NCI-H524 treated with DMSO at 0.1 percent for 48 hours (cell line): ENCODE measurements around the gene SORCS3.

ENCODE experiments used
- DNase-seq: peaks from one replicate; lab custom pipeline; 2025; lab: John Stamatoyannopoulos, UW

SORCS3 gene

DNA sequence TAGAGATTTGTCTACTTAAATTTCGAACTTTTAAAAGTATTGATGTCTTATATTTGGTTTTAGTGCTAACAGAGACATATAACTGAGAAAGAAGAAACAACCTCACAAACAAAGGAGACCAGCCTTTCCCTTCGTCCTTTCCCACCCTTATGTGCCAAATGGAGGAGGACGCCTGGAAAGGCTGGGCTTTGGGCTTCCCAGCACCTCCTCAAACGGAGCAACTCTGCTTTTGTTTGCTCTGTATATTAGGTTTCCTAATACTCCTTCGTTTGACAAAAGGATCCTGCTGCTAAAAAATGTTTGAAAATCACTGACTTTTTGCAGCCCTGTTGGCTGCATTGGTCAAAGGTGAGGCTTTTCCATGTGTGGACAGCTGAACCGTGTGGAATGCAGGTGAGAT is 471.8 kb downstream of the SORCS3 start:
- DNase-seq = no peak

DNA sequence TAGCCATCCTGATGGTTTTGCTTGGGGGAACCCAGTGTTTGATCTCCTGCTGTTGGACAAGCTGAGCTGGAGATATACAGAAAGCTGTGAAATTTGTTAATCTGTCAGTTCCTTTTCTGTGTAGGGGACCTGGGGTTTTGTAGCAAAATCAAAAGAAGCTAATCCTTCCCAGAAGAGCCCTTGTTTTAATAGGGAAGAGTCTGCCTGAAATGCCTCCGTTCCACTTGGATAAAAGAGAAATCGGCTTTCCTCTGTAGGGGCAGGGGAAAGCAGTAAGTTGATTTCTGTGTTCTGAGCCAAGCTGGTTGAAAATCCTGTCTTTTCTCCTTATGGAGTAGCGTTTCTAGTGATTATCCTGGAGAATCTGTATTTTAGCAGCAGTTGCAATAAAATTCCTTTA is 472.6 kb downstream of the SORCS3 start:
- DNase-seq = no peak

DNA sequence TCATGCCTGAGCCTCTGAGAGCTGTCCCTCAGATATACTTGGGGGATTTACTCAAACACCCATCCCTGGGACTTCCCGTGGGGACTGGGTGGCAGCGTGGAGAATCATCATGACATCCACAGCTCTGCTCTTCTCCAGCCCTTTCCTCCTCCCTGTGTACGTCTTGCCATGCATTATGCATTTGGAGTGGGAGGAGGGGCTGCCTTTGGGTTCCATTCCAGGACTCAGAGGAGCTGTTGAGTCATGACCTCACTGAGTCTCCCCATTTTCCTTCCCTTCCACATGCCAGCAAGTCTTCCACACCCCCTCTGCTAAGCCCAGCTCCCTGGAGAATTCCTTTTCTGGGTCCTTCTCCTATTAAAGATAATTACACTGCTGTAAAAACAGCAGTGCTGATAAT is 480.7 kb downstream of the SORCS3 start:
- no peak for DNase-seq

DNA sequence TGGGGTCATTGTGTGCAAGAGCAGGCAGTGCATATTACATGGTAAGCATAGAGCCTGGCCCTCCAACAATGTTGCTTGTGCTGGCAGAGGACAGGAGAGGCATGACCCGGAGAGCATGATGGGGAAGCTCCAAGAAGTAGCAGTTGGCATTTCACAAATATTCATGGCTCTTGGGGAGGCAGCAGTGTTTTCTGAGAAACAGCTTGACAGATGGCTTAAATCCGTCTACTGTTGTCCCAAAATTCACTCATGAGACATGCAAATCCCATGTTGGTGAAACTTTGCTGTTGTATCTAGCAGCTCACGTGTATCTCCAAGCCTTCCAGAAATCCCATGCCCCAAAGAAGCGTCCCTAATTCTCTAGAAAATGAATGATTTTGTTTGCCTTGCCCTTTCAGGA is 487.0 kb downstream of the SORCS3 start:
- DNase-seq = no peak

DNA sequence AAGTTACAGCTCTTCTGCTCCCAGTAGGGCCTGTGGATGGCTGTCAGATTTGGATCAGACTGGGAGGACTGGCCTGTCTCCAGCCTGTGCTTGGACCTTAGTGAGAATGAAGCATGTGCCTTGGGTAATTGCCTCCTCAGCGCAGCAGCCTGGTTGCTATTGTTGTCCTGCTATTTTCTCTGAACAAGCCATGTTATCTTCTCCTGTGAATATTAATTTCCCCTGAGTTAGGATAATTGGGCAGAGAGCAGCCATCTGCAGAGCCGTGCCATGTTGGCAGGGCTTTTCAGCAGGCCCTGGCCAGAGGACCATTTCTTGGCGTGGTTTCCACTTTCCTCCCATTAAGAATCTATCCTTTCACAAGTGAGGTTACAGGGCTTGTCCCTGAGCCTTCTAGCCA is 497.3 kb downstream of the SORCS3 start:
- no peak for DNase-seq

DNA sequence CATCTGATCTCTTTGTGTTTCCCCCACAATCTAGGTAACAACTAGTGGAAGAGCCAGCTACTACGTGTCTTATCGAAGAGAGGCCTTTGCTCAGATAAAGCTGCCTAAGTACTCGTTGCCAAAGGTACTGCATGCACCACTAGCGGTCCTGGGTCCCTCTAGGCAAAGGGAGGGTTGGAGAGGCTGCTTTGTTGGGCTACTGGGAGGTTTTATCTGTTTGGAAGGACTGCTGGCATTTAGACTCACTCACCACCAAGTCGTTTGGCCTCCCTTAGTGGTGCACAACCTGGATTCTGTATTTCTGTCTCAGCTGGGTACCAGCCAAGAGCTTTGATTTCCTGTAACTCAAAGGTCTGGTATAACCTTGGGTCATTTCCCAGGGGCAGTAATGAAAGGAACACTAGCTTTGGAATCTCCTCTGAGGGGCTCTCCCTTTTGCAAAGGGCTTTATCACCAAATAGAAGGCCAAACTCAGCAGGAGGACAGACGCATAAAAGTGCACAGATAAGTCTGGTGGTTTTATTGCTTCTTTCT is 498.3 kb downstream of the SORCS3 start:
- no peak for DNase-seq

DNA sequence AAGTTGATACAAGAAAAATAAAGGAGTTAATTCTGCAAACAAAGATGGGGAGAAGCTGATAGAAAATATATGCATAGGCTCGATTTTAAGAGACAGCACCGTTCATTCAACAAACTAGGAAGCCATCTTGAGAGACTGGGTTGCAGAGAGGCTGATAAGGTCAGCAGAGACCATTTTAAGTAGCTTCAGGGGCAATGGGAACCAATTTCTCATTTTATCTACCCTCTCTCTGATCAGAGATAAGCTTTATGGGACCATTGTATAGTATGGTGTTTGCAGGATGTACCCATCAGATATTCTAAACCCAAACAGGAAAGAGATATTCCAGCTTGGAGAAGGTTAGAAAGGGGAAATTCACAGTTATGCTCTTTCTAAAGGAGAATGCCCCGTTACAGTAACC is 499.5 kb downstream of the SORCS3 start:
- no peak for DNase-seq

DNA sequence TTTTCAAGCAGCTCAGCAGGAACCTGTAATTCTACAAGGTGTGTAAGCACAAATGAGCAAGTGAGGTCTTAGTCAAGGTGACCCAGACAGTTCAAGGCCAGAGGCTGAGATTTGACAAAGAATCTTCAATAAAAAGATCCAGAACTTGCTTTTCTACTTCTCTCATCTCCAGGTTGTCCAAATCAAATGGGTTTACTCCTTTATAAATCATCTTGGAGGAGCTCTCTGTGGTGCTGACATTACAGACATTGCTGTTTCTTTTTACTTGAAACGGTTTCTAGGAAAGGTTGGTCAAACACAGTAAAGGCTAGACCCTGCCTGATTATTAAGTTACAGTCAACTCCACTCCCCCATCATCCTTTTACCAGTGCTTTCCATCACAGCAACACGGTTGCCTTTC is 504.6 kb downstream of the SORCS3 start:
- no peak for DNase-seq

DNA sequence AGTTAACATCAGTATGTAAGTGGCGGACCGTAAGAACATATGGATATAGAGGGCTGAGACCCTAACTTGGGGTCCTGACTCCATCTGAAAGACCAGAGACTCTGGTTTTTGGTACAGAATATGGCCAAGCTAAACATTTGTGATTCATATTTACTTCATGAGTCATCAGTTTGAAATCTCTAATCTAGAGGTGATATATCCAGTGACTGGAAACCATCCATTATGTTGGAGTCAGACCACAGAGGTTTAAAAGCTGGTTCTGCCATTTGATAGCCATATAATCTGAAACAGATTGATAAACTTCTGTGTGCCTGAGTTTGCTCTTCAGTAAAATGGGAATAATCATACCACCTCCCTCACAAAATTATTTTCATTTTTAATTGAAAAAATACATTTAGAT is 505.3 kb downstream of the SORCS3 start:
- no peak for DNase-seq

DNA sequence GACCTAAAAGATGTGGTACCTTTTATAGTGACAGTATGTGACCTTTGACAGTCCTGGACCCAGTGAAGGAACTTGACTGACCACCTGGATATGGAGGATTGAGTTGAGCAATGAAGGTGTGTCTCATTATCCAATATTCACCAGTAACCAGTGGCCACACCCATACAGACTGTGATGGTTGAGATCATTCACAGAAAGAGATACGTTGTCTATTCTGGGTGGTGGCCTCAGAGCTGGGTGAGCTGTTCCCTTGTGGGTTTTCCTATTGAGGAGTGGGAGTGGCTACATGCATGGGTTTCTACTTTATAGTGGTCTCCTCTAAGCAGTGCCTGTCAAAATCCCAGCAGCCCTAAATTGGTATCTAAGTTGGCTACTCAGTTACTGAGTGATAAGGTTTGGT is 507.4 kb downstream of the SORCS3 start:
- no peak for DNase-seq

DNA sequence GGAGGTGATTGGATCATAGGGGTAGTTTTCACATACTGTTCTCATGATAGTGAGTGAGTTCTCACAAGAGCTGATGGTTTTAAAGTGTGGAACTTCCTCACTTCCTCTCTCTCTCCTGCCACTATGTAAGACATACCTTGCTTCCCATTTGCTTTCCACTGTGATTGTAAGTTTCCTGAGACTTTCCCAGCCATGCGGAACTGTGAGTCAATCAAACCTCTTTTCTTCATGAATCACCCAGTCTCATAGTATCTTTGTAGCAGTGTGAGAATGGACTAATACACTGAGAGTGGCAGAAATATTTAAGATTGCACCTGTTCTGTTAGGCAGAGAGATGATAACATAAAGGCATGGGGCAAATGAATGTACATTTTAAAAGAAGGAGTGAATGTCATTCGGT is 507.8 kb downstream of the SORCS3 start:
- DNase-seq = no peak

DNA sequence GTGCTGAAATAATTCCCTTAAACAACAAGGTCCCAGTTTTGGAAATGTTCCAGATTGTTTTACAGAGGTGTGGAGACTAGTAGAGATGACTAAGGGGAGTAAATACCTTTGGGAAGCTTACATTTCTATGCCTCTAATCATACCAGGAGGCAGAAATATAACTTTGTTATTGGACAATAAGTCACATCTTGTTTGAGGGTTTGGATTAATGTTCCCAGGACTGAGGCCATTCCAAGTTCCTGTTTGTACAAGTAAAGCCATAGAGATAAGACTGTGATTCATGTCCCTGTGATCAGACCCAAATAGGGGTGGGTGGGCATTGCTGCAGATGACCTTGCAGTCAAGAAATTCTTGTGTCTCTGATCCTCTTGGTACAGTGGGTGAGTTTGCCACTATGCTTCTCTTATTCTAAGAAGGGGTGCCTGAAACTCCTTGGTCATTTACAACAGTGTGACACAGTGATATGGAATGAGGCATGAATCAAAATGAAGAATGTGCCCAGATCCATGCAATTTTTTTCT is 508.3 kb downstream of the SORCS3 start:
- DNase-seq = no peak

DNA sequence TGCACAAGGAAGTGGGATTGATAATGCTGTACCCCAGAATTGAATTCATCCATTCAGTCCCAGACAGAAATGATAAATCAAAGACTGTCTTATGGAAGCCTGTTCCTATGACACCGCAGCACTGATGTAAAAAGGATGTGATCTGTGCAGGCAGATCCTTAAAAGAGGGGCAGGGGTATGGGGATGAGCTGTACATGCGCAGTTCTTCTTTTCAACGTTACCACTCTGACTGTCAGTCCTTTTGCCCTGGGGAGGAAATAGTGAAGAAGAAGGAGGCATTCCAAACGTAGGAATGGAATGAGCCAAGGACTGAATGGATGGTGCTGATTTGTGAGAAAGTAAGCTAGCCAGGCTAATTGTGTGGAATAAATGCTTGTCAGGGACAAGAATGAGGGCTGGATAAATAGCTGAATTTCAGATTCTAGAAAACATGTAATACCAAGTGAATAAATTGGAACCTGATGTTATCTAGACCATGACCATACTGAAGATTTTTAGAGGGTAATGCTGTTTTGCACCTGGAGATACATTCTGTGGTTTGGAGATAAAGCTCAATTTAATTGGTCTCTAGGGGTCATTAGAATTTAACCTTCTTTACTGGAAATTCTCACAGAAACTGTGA is 509.3 kb downstream of the SORCS3 start:
- no peak for DNase-seq

DNA sequence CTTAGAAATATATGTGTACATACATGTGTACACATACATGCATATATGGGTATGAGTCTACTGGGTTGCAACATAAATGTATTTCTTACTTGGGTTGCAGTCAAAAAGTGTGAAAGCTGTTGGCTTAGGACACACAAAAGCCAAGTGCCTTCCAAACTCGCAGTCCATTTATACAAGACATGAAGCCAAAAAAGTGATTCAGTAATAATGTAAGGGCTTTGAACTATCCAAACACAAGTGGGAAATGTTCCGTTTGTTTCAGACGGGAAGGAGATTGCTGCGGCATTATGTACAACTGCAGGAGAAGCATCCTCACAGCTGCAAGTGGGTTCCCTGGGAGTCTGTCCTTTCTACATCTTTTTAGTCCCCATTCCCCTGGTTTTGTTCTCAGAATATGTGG is 513.6 kb downstream of the SORCS3 start:
- no peak for DNase-seq

DNA sequence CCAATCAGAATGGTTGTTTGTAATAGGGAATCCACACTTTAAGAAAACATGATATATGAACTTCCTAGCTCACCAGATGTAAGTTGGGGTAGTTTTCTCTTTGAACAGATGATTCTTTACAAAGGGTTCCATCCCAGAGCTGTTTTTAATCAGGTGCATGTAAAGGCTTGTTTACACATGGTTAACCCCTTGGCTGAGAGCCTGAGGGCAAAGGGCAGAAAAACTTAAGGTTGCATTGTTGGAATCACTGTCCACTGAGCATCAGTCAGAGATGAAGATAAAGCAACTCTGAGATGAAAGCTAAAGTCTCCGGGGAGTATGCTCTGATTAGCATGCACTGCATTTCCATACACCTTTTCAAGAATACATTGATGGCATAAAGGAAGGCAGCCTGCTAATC is 518.2 kb downstream of the SORCS3 start:
- DNase-seq = no peak

DNA sequence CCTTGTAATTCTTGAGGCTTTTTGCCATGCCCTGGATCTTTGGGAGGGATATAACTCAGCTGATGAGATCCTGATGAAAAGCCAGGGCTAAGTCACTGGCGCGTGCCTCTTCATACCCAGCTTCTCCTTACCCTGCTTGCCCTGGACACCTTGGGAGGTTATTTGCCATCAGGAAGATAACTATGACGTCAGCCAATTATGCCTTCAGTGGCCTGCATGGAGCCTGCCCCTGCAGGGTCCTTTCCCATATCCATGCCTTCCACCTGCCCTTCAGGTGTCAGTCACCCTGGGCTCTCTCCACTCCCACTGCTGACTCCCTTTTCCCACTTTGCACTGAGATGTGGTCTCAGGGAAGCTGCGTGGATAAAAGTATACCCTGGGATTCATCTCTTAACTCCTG is 520.1 kb downstream of the SORCS3 start:
- DNase-seq = no peak

DNA sequence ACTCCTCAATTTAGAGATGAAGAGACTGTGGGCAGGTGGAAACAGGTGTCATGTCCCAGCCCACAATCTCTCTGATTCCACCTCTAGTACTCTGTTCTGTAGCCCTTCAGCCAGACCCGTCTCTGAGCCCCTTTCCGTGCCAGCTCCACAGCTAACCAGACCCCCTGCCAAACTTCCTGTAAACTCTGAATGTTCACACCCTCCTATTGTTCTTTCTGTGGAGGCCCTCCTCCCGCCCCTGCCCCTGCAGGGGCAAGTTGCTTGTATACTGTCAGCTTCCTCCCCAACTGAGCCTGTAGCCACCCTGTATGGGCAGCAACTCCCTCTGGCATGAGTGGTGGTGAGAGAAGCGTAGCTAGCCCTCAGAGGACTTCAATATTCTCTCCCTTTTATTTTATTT is 520.7 kb downstream of the SORCS3 start:
- DNase-seq = no peak

DNA sequence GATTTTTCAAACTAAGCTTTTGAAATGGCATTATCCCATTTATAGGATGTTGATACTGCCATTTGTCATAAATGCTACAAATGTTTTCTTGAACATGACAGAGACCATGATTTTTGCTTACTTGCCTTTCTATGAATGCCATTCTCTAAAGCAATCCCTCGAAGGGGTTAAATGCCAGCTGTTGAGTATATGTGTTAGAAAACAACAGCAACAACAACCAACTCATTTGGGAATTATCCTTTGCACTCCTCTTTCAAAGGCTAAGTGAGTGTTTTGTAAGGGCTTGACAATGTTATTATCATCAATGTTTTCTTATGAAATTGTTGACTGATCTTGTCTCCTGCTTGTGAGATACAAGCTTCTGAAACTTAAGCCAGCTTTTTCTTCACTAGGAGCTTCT is 529.4 kb downstream of the SORCS3 start:
- no peak for DNase-seq

DNA sequence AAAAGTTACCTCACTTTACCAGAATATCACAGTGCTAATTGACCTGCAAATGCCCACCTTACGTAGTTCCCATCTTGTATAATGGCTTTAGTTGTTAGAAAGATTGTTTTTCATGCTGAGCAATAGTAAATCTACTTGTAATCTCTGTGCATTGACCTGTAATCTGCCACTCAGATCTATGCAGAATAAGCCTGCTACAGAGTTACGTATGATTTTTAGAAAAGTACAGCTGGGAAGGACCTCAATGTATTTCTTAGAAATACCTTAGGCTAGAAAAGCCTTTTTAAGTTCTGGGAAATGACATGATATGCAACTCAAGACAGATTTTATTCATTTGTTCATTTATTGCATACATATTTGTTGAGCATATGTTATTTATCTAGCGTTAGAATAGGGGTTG is 530.9 kb downstream of the SORCS3 start:
- DNase-seq = no peak

DNA sequence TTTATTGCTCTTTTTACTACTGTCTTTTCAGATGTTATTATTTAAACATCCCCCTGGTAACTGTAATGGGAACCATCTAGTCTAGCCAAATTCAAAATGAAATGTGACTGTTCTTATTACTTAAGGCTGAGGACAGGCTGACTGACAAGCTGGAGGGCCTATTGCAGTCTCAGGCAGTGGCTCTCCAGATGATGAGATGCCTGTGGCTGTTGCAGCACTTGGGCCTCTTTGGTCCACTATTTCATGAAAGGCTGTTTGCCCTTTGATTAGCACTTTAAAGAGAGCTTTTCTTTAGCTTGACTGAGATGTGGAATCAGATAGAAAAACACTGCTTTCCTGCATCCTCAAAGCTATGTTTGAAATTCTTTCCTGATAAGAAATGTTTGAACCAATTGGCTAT is 540.5 kb downstream of the SORCS3 start:
- DNase-seq = no peak

DNA sequence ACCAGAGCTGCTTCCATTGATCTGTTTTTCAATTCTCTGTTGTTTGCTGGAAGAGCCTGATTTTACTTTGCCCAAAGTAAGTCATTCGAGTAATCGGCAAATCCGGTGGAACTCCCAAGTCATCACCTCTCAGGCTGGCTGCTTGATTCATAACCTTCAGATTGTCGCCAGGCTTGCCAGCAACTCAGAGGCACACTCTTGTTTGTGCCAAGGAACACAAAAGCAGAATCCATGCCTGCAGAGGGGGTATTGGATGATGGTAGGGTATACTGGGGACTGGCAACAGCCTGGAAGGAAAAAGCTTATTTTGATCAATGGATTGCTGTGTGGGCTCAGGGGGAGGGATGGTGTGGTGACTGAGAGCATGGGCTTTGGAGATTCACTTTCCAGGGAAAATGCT is 542.4 kb downstream of the SORCS3 start:
- no peak for DNase-seq

DNA sequence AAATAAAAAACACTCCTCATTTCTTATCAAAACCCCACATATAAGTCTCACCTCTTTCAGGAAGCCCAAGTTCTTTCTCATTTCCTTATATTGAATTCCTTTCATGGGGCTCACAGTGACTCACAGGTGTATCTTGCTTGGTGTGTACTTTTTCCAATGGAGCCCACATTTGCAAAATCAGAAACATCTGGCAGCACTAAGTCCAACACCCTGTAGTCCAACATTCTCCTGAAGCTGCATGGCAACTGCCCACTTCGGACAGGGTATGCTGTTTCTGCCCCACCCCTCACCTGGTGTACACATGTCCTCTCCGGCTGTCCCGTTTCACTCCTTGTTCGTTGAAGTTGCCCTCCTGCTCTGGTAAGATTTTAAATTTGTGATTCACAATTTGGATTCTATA is 544.1 kb downstream of the SORCS3 start:
- no peak for DNase-seq

DNA sequence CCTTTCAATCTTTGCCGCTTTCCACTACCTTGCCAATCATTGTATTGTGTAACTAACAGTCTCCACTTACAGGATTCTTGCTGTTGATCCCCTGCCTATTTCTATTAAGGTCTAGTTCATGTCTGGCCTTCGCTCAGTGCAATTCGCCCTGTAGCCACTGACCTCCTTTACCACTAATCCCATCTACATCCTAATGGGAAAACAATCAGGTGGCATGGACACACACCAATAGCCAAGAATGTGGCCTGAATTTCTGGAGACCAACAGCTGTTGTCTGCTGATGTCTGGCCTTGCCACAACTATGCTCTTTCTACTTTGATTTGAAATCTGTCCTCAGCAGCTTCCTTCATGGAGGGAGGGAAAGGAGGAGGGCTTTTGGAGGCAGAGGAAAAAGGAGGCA is 546.2 kb downstream of the SORCS3 start:
- DNase-seq = no peak

DNA sequence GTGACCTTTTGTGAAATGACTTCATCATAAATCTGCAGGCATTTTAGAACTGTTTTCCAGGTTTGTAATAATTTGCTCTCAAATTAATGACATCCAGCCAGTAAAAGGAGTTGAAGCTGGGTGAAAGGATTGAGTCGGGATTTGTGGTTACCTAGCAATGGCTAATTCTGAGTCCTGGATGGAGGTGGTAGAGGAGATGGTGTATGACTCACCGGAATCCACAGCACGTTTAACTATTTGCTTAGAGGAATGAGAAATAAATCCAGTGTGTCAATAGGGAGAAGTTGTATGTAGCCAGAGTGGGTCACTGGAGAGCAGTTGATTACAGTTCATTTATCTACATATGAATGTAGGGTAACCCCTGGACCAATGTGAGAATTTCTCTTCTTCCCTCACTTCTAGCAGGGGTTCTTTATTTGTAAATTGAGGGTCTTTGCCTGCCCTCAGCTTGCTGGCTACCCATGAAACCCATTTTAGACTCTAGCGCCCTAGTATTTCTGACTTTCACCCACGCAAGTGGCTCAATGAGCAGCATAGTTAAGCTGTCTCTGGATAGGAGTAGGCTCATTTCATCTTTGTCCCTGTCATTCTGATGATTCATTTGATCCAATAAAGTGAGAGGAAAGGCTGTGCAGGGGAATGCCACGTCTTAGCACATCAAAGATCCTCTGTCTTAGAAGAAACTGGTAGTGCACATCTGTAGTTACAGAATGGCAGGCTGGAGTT is 547.8 kb downstream of the SORCS3 start:
- no peak for DNase-seq
